GM23338 (cell line): ENCODE data around the gene JPH3. TPM values are rescaled to one million over a fixed set of nuclear protein-coding genes. Genes with fewer than 3 reads are reported as not detected.

Experiments used
- ATAC-seq: fragments of 200-7000 bp; cut with Tn5 transposase; 3 replicates; pipeline ENCODE4 v1.9.1; 2020
- DNase-seq: peaks from one replicate; pipeline ENCODE4 v3.0.0-alpha.2; 2015; ENCODE audit warnings: low spot score
- H2AFZ ChIP-seq: fragments of 200-600 bp; sonication (generic); 2 replicates; pipeline ENCODE4 v1.8.0; 2016; ENCODE audit warnings: antibody characterized with exemption, mild to moderate bottlenecking, moderate library complexity
- H3F3A ChIP-seq: fragments of 200-600 bp; sonication (generic); replicated peaks from 2 replicates; pipeline ENCODE4 v1.8.0; 2017; ENCODE audit warnings: antibody characterized with exemption, mixed run types, low read depth
- H3K27ac ChIP-seq: fragments of 200-600 bp; sonication (generic); 2 replicates; pipeline ENCODE4 v1.6.1; 2016; ENCODE audit warnings: low read depth
- H3K27me3 ChIP-seq: fragments of 200-600 bp; sonication (generic); 2 replicates; pipeline ENCODE4 v1.8.0; 2016; ENCODE audit warnings: mild to moderate bottlenecking, mixed run types, moderate library complexity; ENCODE audit not compliant: insufficient read depth
- H3K36me3 ChIP-seq: fragments of 200-600 bp; sonication (generic); 2 replicates; pipeline ENCODE4 v1.8.0; 2016; ENCODE audit warnings: mild to moderate bottlenecking; ENCODE audit not compliant: insufficient read depth
- H3K4me1 ChIP-seq: fragments of 200-600 bp; sonication (generic); 2 replicates; pipeline ENCODE4 v1.8.0; 2016; ENCODE audit warnings: mild to moderate bottlenecking, moderate library complexity; ENCODE audit not compliant: insufficient read depth
- H3K4me2 ChIP-seq: fragments of 200-600 bp; sonication (generic); 2 replicates; pipeline ENCODE4 v1.7.1; 2017; ENCODE audit warnings: mixed run types
- H3K4me3 ChIP-seq: fragments of 200-600 bp; sonication (generic); 2 replicates; pipeline ENCODE4 v1.6.1; 2016; ENCODE audit warnings: mixed run types
- H3K79me2 ChIP-seq: fragments of 200-600 bp; sonication (generic); replicated peaks from 2 replicates; pipeline ENCODE4 v1.8.0; 2017; ENCODE audit warnings: mild to moderate bottlenecking; ENCODE audit not compliant: insufficient read depth
- H3K9me2 ChIP-seq: fragments of 200-600 bp; sonication (generic); 2 replicates; pipeline ENCODE4 v1.8.0; 2017; ENCODE audit not compliant: insufficient read depth
- H4K20me1 ChIP-seq: fragments of 200-600 bp; sonication (generic); replicated peaks from 2 replicates; pipeline ENCODE4 v1.8.0; 2017; ENCODE audit warnings: mild to moderate bottlenecking; ENCODE audit not compliant: insufficient read depth
- H3K27ac Mint-ChIP-seq: 2 replicates; pipeline ENCODE4 v1.8.0; 2020; ENCODE audit warnings: inconsistent platforms, mild to moderate bottlenecking, moderate library complexity, mixed read lengths
- H3K27me3 Mint-ChIP-seq: 3 replicates; pipeline ENCODE4 v1.8.0; 2022; ENCODE audit warnings: low read depth, mild to moderate bottlenecking, moderate library complexity, mixed read lengths, inconsistent platforms; ENCODE audit not compliant: insufficient read depth, poor library complexity
- H3K36me3 Mint-ChIP-seq: 3 replicates; pipeline ENCODE4 v1.8.0; 2021; ENCODE audit warnings: low read depth, mild to moderate bottlenecking, inconsistent platforms, moderate library complexity, mixed read lengths
- H3K4me1 Mint-ChIP-seq: 3 replicates; pipeline ENCODE4 v1.8.0; 2020; ENCODE audit warnings: mild to moderate bottlenecking, inconsistent platforms, mixed read lengths
- H3K4me3 Mint-ChIP-seq: 3 replicates; pipeline ENCODE4 v1.8.0; 2021; ENCODE audit warnings: moderate library complexity, mild to moderate bottlenecking, inconsistent platforms, mixed read lengths
- H3K9me3 Mint-ChIP-seq: 3 replicates; pipeline ENCODE4 v1.8.0; 2020; ENCODE audit warnings: moderate library complexity, mild to moderate bottlenecking, inconsistent platforms, mixed read lengths
- CREB1 ChIP-seq: fragments of 250-450 bp; sonication (Bioruptor Pico); IDR thresholded peaks from 2 replicates; pipeline ENCODE4 v1.5.0; 2020; ENCODE audit warnings: low read depth, mild to moderate bottlenecking, moderate library complexity
- CTCF ChIP-seq, 2 experiments: fragments of 200-600 bp in 1 of 2; sonication (generic) in 1 of 2; conservative IDR thresholded peaks; 2 replicates each; pipeline versions ENCODE4 v1.5.1 to v1.6.1; 2016 to 2017; ENCODE audit warnings: antibody characterized with exemption in 2 of 2, low read depth in 2 of 2, mild to moderate bottlenecking in 2 of 2, moderate library complexity in 1 of 2
- ETS1 ChIP-seq: IDR thresholded peaks from 2 replicates; pipeline ENCODE4 v1.6.1; 2016; ENCODE audit warnings: antibody characterized with exemption
- EZH2 ChIP-seq: fragments of 200-600 bp; sonication (generic); IDR thresholded peaks from one replicate; pipeline ENCODE4 v1.8.0; 2017; ENCODE audit warnings: antibody characterized with exemption, mild to moderate bottlenecking, low read depth; ENCODE audit not compliant: unreplicated experiment
- EZH2phosphoT487 ChIP-seq: fragments of 200-600 bp; sonication (generic); IDR thresholded peaks from one replicate; pipeline ENCODE4 v1.8.1; 2018; ENCODE audit warnings: antibody characterized with exemption; ENCODE audit not compliant: unreplicated experiment
- JUNB ChIP-seq: IDR thresholded peaks from one replicate; pipeline ENCODE4 v1.6.1; 2016; ENCODE audit warnings: antibody characterized with exemption; ENCODE audit not compliant: unreplicated experiment
- NANOG ChIP-seq: IDR thresholded peaks from 2 replicates; pipeline ENCODE4 v1.6.1; 2016; ENCODE audit warnings: antibody characterized with exemption, borderline replicate concordance
- POLR2AphosphoS5 ChIP-seq: IDR thresholded peaks from 2 replicates; pipeline ENCODE4 v1.6.1; 2016; ENCODE audit warnings: antibody characterized with exemption, low read depth
- REST ChIP-seq: IDR thresholded peaks from one replicate; pipeline ENCODE4 v1.6.1; 2018; ENCODE audit warnings: antibody characterized with exemption; ENCODE audit not compliant: unreplicated experiment
- STAT1 ChIP-seq: IDR thresholded peaks from one replicate; pipeline ENCODE4 v1.6.1; 2016; ENCODE audit warnings: antibody characterized with exemption; ENCODE audit not compliant: unreplicated experiment
- ZNF114 ChIP-seq: fragments of 250-450 bp; sonication (Bioruptor Pico); IDR thresholded peaks from 2 replicates; pipeline ENCODE4 v1.5.0; 2020; ENCODE audit warnings: mild to moderate bottlenecking, moderate library complexity
- ZNF331 ChIP-seq: fragments of 250-450 bp; sonication (Bioruptor Pico); IDR thresholded peaks from 2 replicates; pipeline ENCODE4 v1.5.0; 2020; ENCODE audit warnings: low read depth, mild to moderate bottlenecking, moderate library complexity
- ZNF462 ChIP-seq: fragments of 250-450 bp; sonication (Bioruptor Pico); IDR thresholded peaks from 2 replicates; pipeline ENCODE4 v1.5.0; 2020; ENCODE audit warnings: mild to moderate bottlenecking, moderate library complexity
- polyA plus RNA-seq: library from polyadenylated mRNA; unstranded; fragments of >200 nt; fragmentation: Nextera tagmentation; extraction: Ambion mirVana; gene quantifications from 2 replicates; pipeline ENCODE4 v1.2.1, GENCODE V29; 2016
- total RNA-seq: library from RNA; depleted of rRNA; stranded (reverse); fragments of >200 nt; shearing (Covaris generic); gene quantifications from 2 replicates; pipeline ENCODE4 v1.2.3, GENCODE V29; 2014

The JPH3 gene
- total and polyA plus RNA-seq, 2 experiments from 2014 or later: 8.4 to 38.3 TPM

GRCh38 chr16:87563022-87563421 is 39.3 kb upstream of the JPH3 start:
- Histone ChIP-seq H3K79me2 (no peaks in the 10 kb centered on the region), H4K20me1 (no peaks in the 10 kb centered on the region), H3K4me1 (no peaks in the 10 kb centered on the region), H3K4me3 (no peak overlapping the region), H3K4me2 (no peak overlapping the region), H3F3A (peaks cover 6% of the 10 kb centered on the region; the same call in 1 of the 2 replicates), H3K36me3 (no peaks in the 10 kb centered on the region), H3K27me3 (no peaks in the 10 kb centered on the region), H3K27ac (no peak overlapping the region), H3K9me2 (no peaks in the 10 kb centered on the region), H2AFZ (no peak overlapping the region)
- no peaks in the 10 kb centered on the region for H3K36me3 Mint-ChIP-seq
- no peaks in the 10 kb centered on the region; the same call in 1 of the 3 replicates for H3K4me1 Mint-ChIP-seq
- H3K27ac Mint-ChIP-seq: no peak overlapping the region
- DNase-seq (no peak), ATAC-seq (no peak)
- H3K27me3 Mint-ChIP-seq: peaks cover 15% of the 10 kb centered on the region
- no peak overlapping the region for H3K4me3 Mint-ChIP-seq
- peaks cover 15% of the 10 kb centered on the region; the same call in 2 of the 3 replicates for H3K9me3 Mint-ChIP-seq
- no peak for TF ChIP-seq EZH2
- TF ChIP-seq STAT1: no peak
- no peak for TF ChIP-seq REST
- TF ChIP-seq NANOG: no peak
- no peak for TF ChIP-seq CREB1
- no peak for TF ChIP-seq POLR2AphosphoS5
- no peak for TF ChIP-seq JUNB
- TF ChIP-seq ETS1: no peak
- no peak for TF ChIP-seq EZH2phosphoT487
- TF ChIP-seq ZNF462 (CRISPR knock-in tag): no peak
- no peak for TF ChIP-seq ZNF331 (CRISPR knock-in tag)
- no peak for TF ChIP-seq ZNF114 (CRISPR knock-in tag)
- no peak for TF ChIP-seq CTCF (conservative IDR thresholded peaks at IDR 0.05; ENCODE audit: low read depth in 2 of 2)
